22Rv1 (cell line): ENCODE data around the gene PRSS12.

Experiments used
- ZFX ChIP-seq: fragments of 450-650 bp; IDR thresholded peaks from 2 replicates; pipeline ENCODE4 v1.6.1; 2017; ENCODE audit warnings: antibody characterized with exemption, borderline replicate concordance
- TF ChIP-seq, protein P1 (sequence below): fragments of 450-650 bp; IDR thresholded peaks from 2 replicates; pipeline ENCODE4 v1.5.1; 2017; ENCODE audit warnings: mild to moderate bottlenecking

DNA sequence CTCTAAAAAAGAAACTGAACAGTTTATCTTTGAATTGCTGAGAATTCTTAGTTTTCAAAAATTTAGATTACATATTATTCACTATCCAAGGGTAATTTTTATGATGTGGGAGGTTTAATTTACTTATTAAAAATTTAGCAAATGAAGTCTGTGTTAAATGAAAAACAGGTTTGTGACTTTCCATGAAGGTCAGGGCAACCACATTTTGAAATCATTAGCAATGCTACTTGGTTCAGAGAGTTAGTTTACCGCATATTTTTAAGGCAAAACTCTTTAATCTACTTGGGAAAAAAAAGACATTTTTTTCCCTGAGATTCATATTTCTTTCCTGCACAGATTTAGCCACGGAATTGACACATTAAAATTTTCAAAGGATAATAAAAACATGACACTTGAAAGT lies 37.3 kb upstream of the PRSS12 start:
- TF ChIP-seq, protein P1, sequence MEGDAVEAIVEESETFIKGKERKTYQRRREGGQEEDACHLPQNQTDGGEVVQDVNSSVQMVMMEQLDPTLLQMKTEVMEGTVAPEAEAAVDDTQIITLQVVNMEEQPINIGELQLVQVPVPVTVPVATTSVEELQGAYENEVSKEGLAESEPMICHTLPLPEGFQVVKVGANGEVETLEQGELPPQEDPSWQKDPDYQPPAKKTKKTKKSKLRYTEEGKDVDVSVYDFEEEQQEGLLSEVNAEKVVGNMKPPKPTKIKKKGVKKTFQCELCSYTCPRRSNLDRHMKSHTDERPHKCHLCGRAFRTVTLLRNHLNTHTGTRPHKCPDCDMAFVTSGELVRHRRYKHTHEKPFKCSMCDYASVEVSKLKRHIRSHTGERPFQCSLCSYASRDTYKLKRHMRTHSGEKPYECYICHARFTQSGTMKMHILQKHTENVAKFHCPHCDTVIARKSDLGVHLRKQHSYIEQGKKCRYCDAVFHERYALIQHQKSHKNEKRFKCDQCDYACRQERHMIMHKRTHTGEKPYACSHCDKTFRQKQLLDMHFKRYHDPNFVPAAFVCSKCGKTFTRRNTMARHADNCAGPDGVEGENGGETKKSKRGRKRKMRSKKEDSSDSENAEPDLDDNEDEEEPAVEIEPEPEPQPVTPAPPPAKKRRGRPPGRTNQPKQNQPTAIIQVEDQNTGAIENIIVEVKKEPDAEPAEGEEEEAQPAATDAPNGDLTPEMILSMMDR: no peak
- TF ChIP-seq ZFX: no peak
